Breast epithelium (tissue), 3 donors: Measurements from ENCODE around the gene FUZ.

ENCODE experiments used
- CTCF ChIP-seq, 3 donors: fragments of 450-650 bp; IDR thresholded peaks; one replicate each; pipeline ENCODE4 v1.5.1; 2016 to 2017; ENCODE audit warnings: antibody characterized with exemption in 3 of 3, mild to moderate bottlenecking in 3 of 3, moderate library complexity in 3 of 3
- POLR2A ChIP-seq: fragments of 450-650 bp; IDR thresholded peaks from one replicate; pipeline ENCODE4 v1.6.1; 2016; ENCODE audit warnings: antibody characterized with exemption, mild to moderate bottlenecking, moderate library complexity
- POLR2AphosphoS5 ChIP-seq, 3 donors: sonication (generic); formaldehyde crosslinking; IDR thresholded peaks; one replicate each; pipeline ENCODE4 v1.6.1; 2017; ENCODE audit warnings: antibody characterized with exemption in 3 of 3

- TF ChIP-seq CTCF (IDR thresholded peaks at IDR 0.05) (no peak), POLR2A (no peak), POLR2AphosphoS5 (IDR thresholded peaks at IDR 0.05) (no peak)
Measured at GRCh38 chr19:49848938-49849337, 35.8 kb upstream of the FUZ start.
